HG03064 (cell line): ENCODE measurements around the gene CCNA2.
A peak's percentile ranks its signal among the peaks of the same experiment; 100 is the strongest.

Experiments used
- ATAC-seq: cut with Tn5 transposase; IDR thresholded peaks from one replicate; pipeline ENCODE4 v1.9.1; 2021; ENCODE audit warnings: low read depth; ENCODE audit not compliant: unreplicated experiment

Gene CCNA2

GRCh38 chr4:121811122-121811521 lies 12.6 kb downstream of the CCNA2 start:
- ATAC-seq, result no peak

DNA sequence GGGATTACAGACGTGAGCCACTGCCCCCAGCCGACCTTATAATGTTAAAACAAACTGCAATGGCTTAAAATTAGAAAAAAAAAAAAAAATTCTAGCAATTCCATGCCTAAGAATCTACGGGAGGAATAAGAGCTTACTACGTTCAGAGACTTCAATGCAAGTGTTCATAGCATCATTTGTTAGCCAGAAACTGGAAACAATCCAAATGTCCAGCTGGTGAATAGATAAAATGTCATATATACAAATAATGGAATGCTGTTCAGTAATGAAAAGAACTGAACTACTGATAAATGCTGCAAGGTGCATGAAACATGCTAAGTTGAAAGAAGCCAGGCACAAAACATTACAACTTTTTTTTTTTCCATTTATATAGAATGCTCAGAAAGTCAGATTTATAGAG lies 17.3 kb downstream of the CCNA2 start:
- no peak for ATAC-seq

DNA sequence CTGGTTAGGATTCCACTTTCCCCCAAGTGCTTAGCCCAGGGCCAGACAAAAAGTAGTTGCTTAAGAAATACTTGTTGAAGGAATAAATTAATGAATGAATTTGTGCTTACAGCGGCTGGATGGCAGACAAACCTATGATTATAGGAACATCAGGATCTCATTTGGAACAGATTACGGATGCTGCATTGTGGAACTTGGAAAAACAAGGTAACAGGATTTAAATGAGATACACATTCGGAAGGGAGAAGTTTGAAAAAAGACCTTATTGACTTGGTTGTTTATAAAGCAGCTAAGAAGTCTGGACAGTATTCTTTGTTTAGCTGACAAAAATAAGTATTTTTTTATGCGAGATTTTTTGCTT lies 22.0 kb downstream of the CCNA2 start:
- no peak for ATAC-seq

DNA sequence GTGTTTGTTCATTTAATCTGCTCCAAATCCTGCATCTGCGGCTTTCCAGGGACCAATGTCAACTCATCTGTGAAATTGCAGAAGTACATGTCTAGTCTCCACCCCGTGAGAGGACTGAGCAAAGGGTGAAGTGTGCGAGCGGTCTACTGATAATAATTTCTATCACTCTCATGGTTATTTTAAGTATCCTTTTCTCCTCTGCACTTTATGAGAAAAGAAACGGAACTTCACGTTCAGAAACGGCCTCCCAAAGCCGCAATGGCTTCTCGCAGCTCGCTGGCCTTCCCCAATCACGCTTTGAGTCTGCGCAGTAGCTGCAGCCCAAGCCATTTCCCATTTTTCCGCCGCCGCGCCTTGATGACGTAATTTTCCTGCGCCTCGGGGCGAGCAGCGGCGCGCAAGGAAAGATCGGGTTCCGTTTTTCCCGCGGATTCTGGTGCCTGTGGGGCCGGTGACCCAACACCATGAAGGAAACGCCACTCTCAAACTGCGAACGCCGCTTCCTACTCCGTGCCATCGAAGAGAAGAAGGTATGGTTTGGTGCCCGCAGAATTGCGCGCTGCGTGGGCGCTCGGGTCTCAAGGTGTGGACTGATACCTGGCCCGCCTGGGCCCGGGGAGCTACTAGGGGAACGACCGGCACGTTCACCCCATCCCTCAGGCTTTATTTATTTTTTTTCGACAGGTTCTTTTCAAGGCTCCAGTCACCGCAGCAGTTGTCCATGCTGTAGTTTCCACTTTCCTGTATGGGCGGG lies 22.5 kb downstream of the CCNA2 start, which contains the start of gene EXOSC9:
Gene EXOSC9 (plus strand): TSS at position 363 of the 754 bp plus-strand sequence. CDS start 102 bp downstream, at position 465.
- ATAC-seq, result peak; percentile 80

DNA sequence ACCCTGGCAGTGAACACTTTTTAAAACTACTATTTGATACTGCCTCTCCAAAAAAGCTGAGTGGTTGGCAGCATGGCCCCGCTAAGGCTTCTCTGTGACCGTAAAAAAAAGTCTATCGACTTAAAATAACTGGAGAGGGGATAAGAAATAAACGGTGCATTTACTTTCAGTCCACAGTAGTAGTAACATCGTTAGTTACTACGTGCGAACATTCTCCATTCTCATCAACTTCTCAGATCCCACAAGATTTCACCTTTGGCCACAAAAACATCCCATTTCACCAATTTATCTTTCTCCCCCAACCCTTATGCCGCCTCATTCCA lies 23.1 kb downstream of the CCNA2 start:
- peak; percentile 29 for ATAC-seq

- ATAC-seq, result no peak
Observed at GRCh38 chr4:121799867-121800501, 23.7 kb downstream of the CCNA2 start.

- ATAC-seq, result no peak
Observed at GRCh38 chr4:121799208-121799823, 24.4 kb downstream of the CCNA2 start.

DNA sequence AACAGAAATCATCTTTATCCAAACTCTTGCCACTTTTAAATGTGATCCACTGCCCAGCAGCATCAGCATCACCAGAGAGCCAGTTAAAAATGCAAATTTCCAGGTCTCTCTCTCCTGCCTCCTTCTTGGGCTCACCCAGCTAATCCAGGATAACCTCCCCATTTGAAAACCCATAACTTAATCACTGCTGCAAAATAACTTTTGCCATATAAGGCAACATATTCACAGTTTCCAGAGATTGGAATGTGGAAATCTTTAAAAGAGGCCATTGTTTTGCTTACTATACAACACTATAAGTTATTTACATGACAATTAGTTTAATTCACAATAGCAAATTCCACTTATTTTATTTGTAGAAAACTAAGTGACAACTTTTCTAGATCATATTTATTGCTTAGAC lies 27.4 kb downstream of the CCNA2 start:
- ATAC-seq, result no peak

DNA sequence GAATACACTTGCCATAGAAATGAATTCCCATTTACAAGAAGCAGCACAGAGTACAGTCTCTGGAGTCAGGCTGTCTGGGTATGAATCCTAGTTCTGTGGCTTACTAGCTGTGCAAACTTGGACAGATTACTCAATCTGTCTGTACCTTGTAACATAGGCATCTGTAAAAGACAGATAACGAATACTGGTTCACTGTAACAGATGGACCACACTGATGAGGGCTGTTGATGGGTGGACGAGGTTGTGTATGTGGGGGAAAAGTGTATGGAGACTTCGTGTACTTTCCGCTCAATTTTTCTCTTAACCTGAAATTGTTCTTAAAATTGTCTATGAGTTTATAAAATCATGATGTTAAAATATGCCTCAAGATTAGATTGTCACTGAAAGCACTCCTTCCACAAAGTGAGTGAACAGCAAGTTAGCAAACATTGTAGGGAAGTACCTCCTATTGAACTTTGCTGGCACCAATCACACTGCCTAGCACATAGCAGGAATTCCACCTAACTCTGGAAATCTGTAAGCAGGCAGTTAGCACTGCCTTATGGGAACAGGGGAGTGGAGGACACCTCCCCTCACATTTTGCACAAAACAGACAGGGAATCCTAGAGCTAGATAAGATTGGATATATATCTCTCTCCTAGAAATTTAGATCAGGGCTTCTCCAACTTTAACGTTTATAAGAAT lies 29.0 kb downstream of the CCNA2 start:
- no peak for ATAC-seq

DNA sequence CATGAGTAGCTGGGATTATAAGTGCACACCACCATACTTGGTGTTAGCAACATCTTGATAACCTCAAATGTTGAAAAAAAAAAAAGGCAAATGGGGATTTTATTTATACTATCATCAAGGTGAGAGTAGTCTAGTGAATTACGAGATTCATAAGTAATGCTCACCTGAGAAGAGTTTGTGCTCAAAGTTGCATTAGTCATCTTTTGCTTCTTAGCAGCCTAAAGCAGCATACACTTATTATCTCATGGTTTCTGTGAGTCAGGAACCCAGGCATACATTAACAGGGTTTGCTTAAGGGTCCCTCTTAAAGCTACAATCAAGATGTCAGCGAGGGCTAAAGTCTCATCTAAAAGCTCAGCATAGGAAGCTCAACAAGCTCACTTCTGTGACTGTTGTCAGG lies 30.7 kb downstream of the CCNA2 start:
- no peak for ATAC-seq

DNA sequence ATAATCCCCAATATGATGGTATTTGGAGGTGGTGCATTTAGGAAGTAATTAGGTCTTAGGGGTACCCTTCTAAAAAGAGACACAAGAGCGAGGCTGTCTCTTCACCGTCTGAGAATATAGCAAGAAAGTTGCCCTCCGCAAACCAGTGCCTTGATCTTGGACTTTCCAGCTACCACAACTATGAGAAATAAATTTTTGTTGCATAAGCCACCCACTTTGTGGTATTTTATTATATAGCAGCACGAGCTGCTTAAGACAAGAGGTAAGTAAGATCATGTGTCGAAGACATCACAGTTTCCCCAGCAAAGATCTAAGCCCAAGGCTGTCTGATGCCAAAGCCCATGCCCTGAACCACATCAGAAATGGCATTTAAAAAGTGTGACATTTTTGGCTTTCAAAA lies 32.2 kb downstream of the CCNA2 start:
- ATAC-seq, result no peak

DNA sequence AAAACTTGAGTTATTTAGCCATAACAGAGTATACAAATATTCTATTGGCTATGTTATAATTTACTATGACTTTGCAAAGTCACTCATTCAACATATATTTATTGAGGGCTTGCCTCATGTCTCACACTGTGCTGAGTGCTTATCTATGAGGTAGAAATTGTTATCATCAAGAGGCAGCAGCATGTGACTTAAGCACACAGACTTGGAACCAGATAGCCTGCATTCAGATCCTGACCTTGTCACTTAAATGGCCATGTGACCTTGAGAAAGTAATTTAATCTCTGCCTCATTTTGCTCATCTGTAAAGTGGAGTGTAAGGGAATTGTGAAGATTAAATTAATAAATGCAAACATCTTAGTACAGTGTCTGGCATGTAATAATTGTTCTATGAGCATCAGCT lies 32.7 kb downstream of the CCNA2 start:
- no peak for ATAC-seq

GRCh38 chr4:121789960-121790829 lies 33.5 kb downstream of the CCNA2 start:
- no peak for ATAC-seq

- no peak for ATAC-seq
Observed at GRCh38 chr4:121789455-121789854, 34.2 kb downstream of the CCNA2 start.

GRCh38 chr4:121788896-121789295 lies 34.8 kb downstream of the CCNA2 start:
- peak; percentile 91 for ATAC-seq

GRCh38 chr4:121786221-121786620 lies 37.5 kb downstream of the CCNA2 start:
- no peak for ATAC-seq

GRCh38 chr4:121785479-121785878 lies 38.2 kb downstream of the CCNA2 start:
- ATAC-seq, result no peak

DNA sequence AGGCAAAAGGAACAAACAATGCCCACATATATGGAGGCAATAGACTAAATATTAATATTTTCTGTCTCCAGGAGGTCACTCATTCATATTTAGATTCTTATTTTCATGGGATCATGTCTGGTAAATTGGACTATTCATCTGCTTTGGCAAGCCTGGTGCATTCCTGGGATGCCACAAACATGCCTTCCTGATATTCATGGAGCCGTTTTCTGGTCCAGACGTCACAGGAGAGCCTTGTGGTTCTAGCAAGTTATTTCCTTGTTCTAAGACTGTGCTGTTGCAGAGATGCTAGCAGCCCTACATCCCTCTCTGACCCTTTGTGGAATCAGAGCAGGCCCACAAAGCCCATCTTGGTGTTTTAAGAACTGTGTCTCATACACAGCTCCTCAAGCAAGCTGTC lies 38.7 kb downstream of the CCNA2 start:
- ATAC-seq, result no peak

GRCh38 chr4:121784401-121784800 lies 39.3 kb downstream of the CCNA2 start:
- no peak for ATAC-seq

GRCh38 chr4:121783210-121783609 lies 40.5 kb downstream of the CCNA2 start:
- ATAC-seq, result no peak
